Fibroblast of skin of left quadriceps (primary cell): ENCODE measurements around the gene CXXC5.

Experiments used
- DNase-seq, 2 experiments: peaks; one replicate each; pipeline ENCODE4 v3.0.0-alpha.2; 2013; ENCODE audit warnings: low read depth in 2 of 2

CXXC5 gene

GRCh38 chr5:139651043-139651834 is 3.1 kb downstream of the CXXC5 start:
- DNase-seq = no peak

- peak; percentile 55 to 65 for DNase-seq
Observed at GRCh38 chr5:139651853-139652787, 4.0 kb downstream of the CXXC5 start.

GRCh38 chr5:139652788-139653241 is 4.7 kb downstream of the CXXC5 start:
- DNase-seq = no peak

- DNase-seq = no peak
Observed at GRCh38 chr5:139653616-139654015, 5.5 kb downstream of the CXXC5 start.

GRCh38 chr5:139654464-139654863 is 6.3 kb downstream of the CXXC5 start:
- no peak for DNase-seq

GRCh38 chr5:139654871-139655491 is 6.8 kb downstream of the CXXC5 start:
- no peak for DNase-seq

GRCh38 chr5:139655727-139656271 is 7.7 kb downstream of the CXXC5 start:
- no peak for DNase-seq

GRCh38 chr5:139657363-139658321 is 9.5 kb downstream of the CXXC5 start:
- no peak for DNase-seq

GRCh38 chr5:139658501-139658927 is 10.4 kb downstream of the CXXC5 start:
- no peak for DNase-seq

GRCh38 chr5:139658928-139659667 is 10.9 kb downstream of the CXXC5 start:
- no peak for DNase-seq

- DNase-seq = no peak
Observed at GRCh38 chr5:139659695-139660101, 11.5 kb downstream of the CXXC5 start.

GRCh38 chr5:139660105-139660922 is 12.2 kb downstream of the CXXC5 start:
- no peak for DNase-seq

GRCh38 chr5:139660923-139661814 is 13.0 kb downstream of the CXXC5 start:
- peak; percentile 77 to 82 for DNase-seq

GRCh38 chr5:139662617-139663016 is 14.5 kb downstream of the CXXC5 start:
- DNase-seq = no peak

GRCh38 chr5:139663207-139664085 is 15.3 kb downstream of the CXXC5 start:
- no peak for DNase-seq

- DNase-seq = no peak
Observed at GRCh38 chr5:139664086-139664693, 16.0 kb downstream of the CXXC5 start.
